Measurements from ENCODE around the gene SPEM3.
A peak's percentile ranks its signal among the peaks of the same experiment; 100 is the strongest.
"Not testable (repeated sequence)": the region's sequence is repeated elsewhere in the genome, so short reads cannot be mapped to it uniquely, and the experiment has no call there.

Gene SPEM3

DNA sequence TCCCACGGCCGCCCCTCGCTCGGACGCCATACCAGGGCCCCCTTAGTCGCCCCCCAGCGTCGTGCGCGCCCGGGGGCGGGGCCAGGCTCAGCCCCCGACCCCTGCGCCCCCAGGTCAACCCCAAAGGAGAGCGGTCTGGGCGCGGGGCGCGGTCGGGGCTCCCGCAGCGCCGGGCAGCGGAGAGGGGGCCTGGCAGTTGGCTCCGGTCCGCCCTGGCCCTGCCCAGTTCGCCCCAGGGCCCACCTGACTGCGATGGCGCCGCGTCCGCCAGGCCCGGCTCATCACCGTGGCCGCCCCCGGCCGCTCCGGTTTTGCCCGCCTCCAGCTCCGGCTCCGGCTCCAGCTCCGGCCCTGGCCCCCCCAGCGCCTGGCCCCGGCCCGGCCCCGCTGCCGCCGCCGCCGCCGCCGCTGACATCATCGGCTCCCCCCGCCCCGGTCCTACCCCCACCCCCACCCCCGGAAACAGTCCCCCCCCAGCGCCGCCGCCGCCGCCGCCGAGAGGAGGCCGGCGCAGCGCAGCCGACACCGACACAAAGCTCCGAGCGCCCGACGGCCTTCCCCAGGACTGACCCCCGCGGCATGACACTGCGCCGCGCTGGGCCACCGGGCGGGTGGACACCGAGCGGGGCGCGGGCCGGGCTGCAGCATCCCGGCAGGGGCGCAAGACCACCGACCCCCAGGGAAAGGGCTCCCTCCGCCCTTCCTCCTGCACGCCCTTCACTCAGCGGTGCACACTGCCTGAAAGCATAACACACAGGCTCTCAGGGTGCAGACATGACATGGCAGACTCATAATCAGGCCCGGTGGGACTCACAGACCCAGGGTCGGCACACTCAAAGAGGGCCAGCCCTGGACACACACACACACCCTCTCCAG is 50.8 kb downstream of the SPEM3 start, which contains the start of gene ZBTB4:
TSS of gene ZBTB4 (minus strand) at position 419 of the 876 bp plus-strand sequence. CDS start 12,830 bp downstream, outside the sequence.
- peak within 1 kb of the TSS; percentile 80 for H3K4me3 ChIP-seq (ENCODE audit: low read depth, low read length)

DNA sequence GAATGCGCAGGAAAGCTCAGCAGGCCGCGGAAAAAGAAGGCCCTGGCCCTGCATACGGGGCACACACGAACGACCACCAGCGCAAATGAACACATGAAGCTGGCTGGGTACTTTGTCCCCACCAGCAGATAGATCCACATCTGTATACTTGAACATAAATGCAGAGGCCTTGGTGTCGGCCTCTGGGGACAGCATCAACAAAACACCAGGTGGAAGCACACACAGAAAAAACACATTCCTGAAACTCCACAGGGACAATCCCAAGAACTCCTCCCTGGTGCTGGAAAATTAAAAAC is 51.4 kb downstream of the SPEM3 start:
- TF ChIP-seq, protein P1, sequence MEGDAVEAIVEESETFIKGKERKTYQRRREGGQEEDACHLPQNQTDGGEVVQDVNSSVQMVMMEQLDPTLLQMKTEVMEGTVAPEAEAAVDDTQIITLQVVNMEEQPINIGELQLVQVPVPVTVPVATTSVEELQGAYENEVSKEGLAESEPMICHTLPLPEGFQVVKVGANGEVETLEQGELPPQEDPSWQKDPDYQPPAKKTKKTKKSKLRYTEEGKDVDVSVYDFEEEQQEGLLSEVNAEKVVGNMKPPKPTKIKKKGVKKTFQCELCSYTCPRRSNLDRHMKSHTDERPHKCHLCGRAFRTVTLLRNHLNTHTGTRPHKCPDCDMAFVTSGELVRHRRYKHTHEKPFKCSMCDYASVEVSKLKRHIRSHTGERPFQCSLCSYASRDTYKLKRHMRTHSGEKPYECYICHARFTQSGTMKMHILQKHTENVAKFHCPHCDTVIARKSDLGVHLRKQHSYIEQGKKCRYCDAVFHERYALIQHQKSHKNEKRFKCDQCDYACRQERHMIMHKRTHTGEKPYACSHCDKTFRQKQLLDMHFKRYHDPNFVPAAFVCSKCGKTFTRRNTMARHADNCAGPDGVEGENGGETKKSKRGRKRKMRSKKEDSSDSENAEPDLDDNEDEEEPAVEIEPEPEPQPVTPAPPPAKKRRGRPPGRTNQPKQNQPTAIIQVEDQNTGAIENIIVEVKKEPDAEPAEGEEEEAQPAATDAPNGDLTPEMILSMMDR (IDR thresholded peaks at IDR 0.05; ENCODE audit: borderline replicate concordance, insufficient read depth, low read depth, low read length), result no peak
- peak overlapping the region; percentile 80 for H3K4me3 ChIP-seq (ENCODE audit: low read depth, low read length)

More for the DNA sequence above, 50.8 kb downstream of the SPEM3 start, which contains the start of gene ZBTB4:
- TF ChIP-seq, protein P1 (IDR thresholded peaks at IDR 0.05; ENCODE audit: borderline replicate concordance, insufficient read depth, low read depth, low read length), result no peak

DNA sequence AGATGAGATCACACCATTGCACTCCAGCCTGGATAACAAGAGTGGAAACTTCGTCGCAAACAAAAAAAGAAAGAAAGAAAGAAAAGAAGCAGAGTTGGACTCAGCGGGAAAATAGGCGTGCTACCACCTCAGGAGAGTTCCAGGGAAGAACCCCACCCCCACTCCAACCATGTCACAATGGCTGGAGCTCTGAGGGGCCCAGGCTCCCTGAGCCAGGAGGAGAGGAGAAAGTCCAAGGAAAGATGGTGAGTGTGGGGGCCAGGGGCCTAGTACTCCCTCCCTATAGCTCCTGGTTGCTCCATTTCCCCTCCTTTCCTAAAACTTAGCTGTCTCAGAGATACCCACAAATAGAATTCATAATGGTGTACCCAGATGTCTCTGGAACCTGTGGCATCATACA is 52.6 kb downstream of the SPEM3 start, which contains the start of gene SLC35G6:
TSS of gene SLC35G6 (plus strand) at position 172 of the 400 bp plus-strand sequence. CDS start at position 243, 71 bp downstream.
- not testable (repeated sequence) for H3K4me3 ChIP-seq (ENCODE audit: low read depth, low read length)

DNA sequence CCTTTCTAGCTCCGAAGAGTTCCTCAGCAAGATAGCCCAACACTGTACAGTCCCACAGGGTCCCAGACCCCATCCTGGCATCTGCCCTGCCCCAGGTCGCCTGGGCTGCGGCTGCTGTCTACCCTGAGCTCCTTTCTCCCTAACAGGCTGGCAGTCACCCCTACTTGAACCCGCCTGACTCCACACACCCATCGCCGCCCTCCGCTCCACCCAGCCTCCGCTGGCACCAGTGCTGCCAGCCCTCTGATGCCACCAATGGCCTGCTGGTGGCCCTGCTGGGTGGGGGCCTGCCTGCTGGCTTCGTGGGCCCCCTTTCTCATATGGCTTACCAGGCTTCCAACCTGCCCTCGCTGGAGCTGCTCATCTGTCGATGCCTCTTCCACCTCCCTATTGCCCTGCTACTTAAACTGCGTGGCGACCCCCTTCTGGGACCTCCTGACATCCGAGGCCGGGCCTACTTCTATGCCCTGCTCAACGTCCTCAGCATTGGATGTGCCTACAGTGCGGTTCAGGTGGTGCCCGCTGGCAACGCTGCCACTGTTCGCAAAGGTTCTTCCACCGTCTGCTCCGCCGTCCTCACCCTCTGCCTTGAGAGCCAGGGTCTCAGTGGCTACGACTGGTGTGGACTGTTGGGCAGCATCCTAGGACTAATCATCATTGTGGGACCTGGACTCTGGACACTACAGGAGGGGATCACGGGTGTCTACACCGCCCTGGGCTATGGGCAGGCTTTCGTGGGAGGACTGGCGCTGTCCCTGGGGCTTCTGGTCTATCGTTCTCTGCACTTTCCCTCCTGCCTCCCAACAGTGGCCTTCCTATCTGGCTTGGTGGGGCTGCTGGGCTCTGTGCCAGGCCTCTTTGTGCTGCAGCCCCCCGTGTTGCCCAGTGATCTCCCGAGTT is 53.4 kb downstream of the SPEM3 start:
- not testable (repeated sequence) for H3K4me3 ChIP-seq (ENCODE audit: low read depth, low read length)
